NOMO-1 treated with dmso at 0.1 percent for 144 hours (cell line): ENCODE measurements around the gene DIPK1C.

ENCODE experiments used
- DNase-seq: peaks from one replicate; lab custom pipeline; 2025; ENCODE audit not compliant: unreplicated experiment; lab: John Stamatoyannopoulos, UW

The DIPK1C gene

GRCh38 chr18:74422541-74422940 is 34.6 kb downstream of the DIPK1C start:
- no peak for DNase-seq

GRCh38 chr18:74420926-74421325 is 36.2 kb downstream of the DIPK1C start:
- DNase-seq: no peak

- DNase-seq: no peak
Measured at GRCh38 chr18:74420481-74420880, 36.6 kb downstream of the DIPK1C start.

- no peak for DNase-seq
Measured at GRCh38 chr18:74419761-74420160, 37.3 kb downstream of the DIPK1C start.

- DNase-seq: no peak
Measured at GRCh38 chr18:74418023-74418422, 39.1 kb downstream of the DIPK1C start.

GRCh38 chr18:74416124-74416523 is 41.0 kb downstream of the DIPK1C start:
- DNase-seq: no peak

GRCh38 chr18:74414953-74415515 is 42.1 kb downstream of the DIPK1C start:
- DNase-seq: no peak

- DNase-seq: no peak
Measured at GRCh38 chr18:74413836-74414235, 43.3 kb downstream of the DIPK1C start.

GRCh38 chr18:74412116-74412880 is 44.8 kb downstream of the DIPK1C start:
- no peak for DNase-seq

GRCh38 chr18:74411475-74411874 is 45.6 kb downstream of the DIPK1C start:
- DNase-seq: no peak

- no peak for DNase-seq
Measured at GRCh38 chr18:74410441-74410992, 46.6 kb downstream of the DIPK1C start.

GRCh38 chr18:74407888-74408287 is 49.2 kb downstream of the DIPK1C start:
- DNase-seq: no peak

- no peak for DNase-seq
Measured at GRCh38 chr18:74402806-74403433, 54.2 kb downstream of the DIPK1C start.

GRCh38 chr18:74400813-74401212 is 56.3 kb downstream of the DIPK1C start:
- DNase-seq: no peak

- peak; percentile 42 for DNase-seq
Measured at GRCh38 chr18:74399091-74399887, 57.8 kb downstream of the DIPK1C start.

GRCh38 chr18:74397572-74397971 is 59.5 kb downstream of the DIPK1C start:
- DNase-seq: no peak

GRCh38 chr18:74396171-74397169 is 60.6 kb downstream of the DIPK1C start:
- DNase-seq: peak; percentile 53

- no peak for DNase-seq
Measured at GRCh38 chr18:74395648-74396154, 61.4 kb downstream of the DIPK1C start.

GRCh38 chr18:74395006-74395405 is 62.1 kb downstream of the DIPK1C start:
- no peak for DNase-seq

- DNase-seq: no peak
Measured at GRCh38 chr18:74392323-74392722, 64.8 kb downstream of the DIPK1C start.
